Caco-2 (cell line): ENCODE results near the gene NDUFS7. TPM values are rescaled to one million over a fixed set of nuclear protein-coding genes. Genes with fewer than 3 reads are reported as not detected.

Experiments used
- BruUV-seq: library from RNA; stranded (reverse); fragments of 400-500 nt; replicated peaks from 2 replicates; lab custom pipeline; 2021; lab: Mats Ljungman, UMichigan
- CTCF ChIA-PET: fragments of 300-600 bp; sonication (Branson Sonifier 250); formaldehyde crosslinking; loops from one replicate; lab custom pipeline; 2022; ENCODE audit warnings: antibody characterized with exemption; lab: Charles Lee
- POLR2A ChIA-PET: fragments of 300-600 bp; sonication (Branson Sonifier 250); formaldehyde crosslinking; loops from one replicate; lab custom pipeline; 2022; ENCODE audit warnings: antibody characterized with exemption; lab: Charles Lee
- DNase-seq, 2 experiments: peaks; one replicate each; pipeline versions ENCODE4 v3.0.0 to v3.0.0-alpha.2; 2020 to 2022
- H3K27me3 ChIP-seq: replicated peaks from 2 replicates; pipeline ENCODE4 v1.6.0; 2011; ENCODE audit warnings: low read length; ENCODE audit not compliant: control insufficient read depth, insufficient read depth
- H3K36me3 ChIP-seq: 2 replicates; pipeline ENCODE4 v1.5.1; 2011; ENCODE audit warnings: low read length; ENCODE audit not compliant: control insufficient read depth, insufficient read depth
- H3K4me1 ChIP-seq: fragments of 250-450 bp; sonication (Bioruptor Pico); 2 replicates; pipeline ENCODE4 v1.5.1; 2020; ENCODE audit warnings: mild to moderate bottlenecking
- H3K4me3 ChIP-seq: 2 replicates; pipeline ENCODE4 v1.5.1; 2011; ENCODE audit warnings: low read depth, mild to moderate bottlenecking, control low read depth, low read length
- H3K9me3 ChIP-seq: fragments of 250-450 bp; sonication (Bioruptor Pico); 2 replicates; pipeline ENCODE4 v1.5.1; 2020; ENCODE audit warnings: mild to moderate bottlenecking, moderate library complexity
- H3K27ac Mint-ChIP-seq: one replicate; pipeline ENCODE4 v1.8.0; 2022; ENCODE audit warnings: mixed read lengths; ENCODE audit not compliant: unreplicated experiment
- H3K27me3 Mint-ChIP-seq: one replicate; pipeline ENCODE4 v1.8.0; 2022; ENCODE audit warnings: mixed read lengths; ENCODE audit not compliant: insufficient read depth, unreplicated experiment
- H3K36me3 Mint-ChIP-seq: one replicate; pipeline ENCODE4 v1.8.0; 2022; ENCODE audit warnings: mild to moderate bottlenecking, mixed read lengths; ENCODE audit not compliant: insufficient read depth, unreplicated experiment
- H3K4me1 Mint-ChIP-seq: one replicate; pipeline ENCODE4 v1.8.0; 2022; ENCODE audit warnings: low read depth, mixed read lengths; ENCODE audit not compliant: unreplicated experiment
- H3K4me3 Mint-ChIP-seq: one replicate; pipeline ENCODE4 v1.8.0; 2022; ENCODE audit warnings: mild to moderate bottlenecking, moderate library complexity, mixed read lengths; ENCODE audit not compliant: unreplicated experiment
- H3K9me3 Mint-ChIP-seq: one replicate; pipeline ENCODE4 v1.8.0; 2022; ENCODE audit warnings: mixed read lengths; ENCODE audit not compliant: unreplicated experiment
- CTCF ChIP-seq, 2 experiments: fragments of 200-600 bp in 1 of 2; IDR thresholded peaks; 1 replicate in 1 of 2; 2 replicates in 1 of 2; pipeline versions ENCODE4 v1.5.1 to v1.8.0; 2011 to 2022; ENCODE audit warnings: antibody characterized with exemption in 1 of 2, control low read depth in 1 of 2, inconsistent platforms in 1 of 2, low read depth in 1 of 2, low read length in 1 of 2, mild to moderate bottlenecking in 1 of 2, moderate library complexity in 1 of 2; ENCODE audit not compliant: insufficient read depth in 1 of 2, severe bottlenecking in 1 of 2, unreplicated experiment in 1 of 2
- intact Hi-C: fragments of 100-400 bp; cut with micrococcal nuclease; formaldehyde crosslinking; loops from one replicate; pipeline ENCODE4 v1.10.0; 2022; ENCODE audit not compliant: unreplicated experiment
- total RNA-seq: library from RNA; stranded (reverse); gene quantifications from 2 replicates; pipeline ENCODE4 v1.2.3, GENCODE V29; 2022

NDUFS7 gene
- total RNA-seq, 1 experiment from 2014 or later: 111 TPM

- H3K27me3 Mint-ChIP-seq: peaks cover 6% of the 10 kb centered on the region
- DNase-seq: no peak
- intact Hi-C loops: no loop called here
- ChIA-PET POLR2A (no interaction called here), CTCF (no interaction called here)
- H3K4me1 Mint-ChIP-seq: peaks cover 8% of the 10 kb centered on the region
- H3K36me3 Mint-ChIP-seq: peaks cover 40% of the 10 kb centered on the region
- H3K4me3 Mint-ChIP-seq: no peak overlapping the region
- Histone ChIP-seq H3K4me3 (no peak overlapping the region), H3K4me1 (no peaks in the 10 kb centered on the region), H3K9me3 (no peaks in the 10 kb centered on the region), H3K36me3 (no peaks in the 10 kb centered on the region), H3K27me3 (no peaks in the 10 kb centered on the region)
- BruUV-seq: no TSS peak
- no peak overlapping the region for H3K27ac Mint-ChIP-seq
- H3K9me3 Mint-ChIP-seq: no peaks in the 10 kb centered on the region
- TF ChIP-seq CTCF (IDR thresholded peaks at IDR 0.05; ENCODE audit: insufficient read depth in 1 of 2, low read depth in 1 of 2, low read length in 1 of 2, severe bottlenecking in 1 of 2, unreplicated experiment in 1 of 2): no peak
These were observed 4.4 kb upstream of the NDUFS7 start for GRCh38 chr19:1379126-1379905.

GRCh38 chr19:1379961-1380489, 3.7 kb upstream of the NDUFS7 start:
- Histone ChIP-seq H3K36me3 (no peaks in the 10 kb centered on the region), H3K4me3 (no peak overlapping the region), H3K4me1 (0 out of 2 replicates have a peak, but pooled peaks cover 3% of the 10 kb centered on the region), H3K9me3 (no peaks in the 10 kb centered on the region), H3K27me3 (no peaks in the 10 kb centered on the region)
- intact Hi-C loops: no loop called here
- H3K4me1 Mint-ChIP-seq: peaks cover 8% of the 10 kb centered on the region
- H3K9me3 Mint-ChIP-seq: no peaks in the 10 kb centered on the region
- no peak for TF ChIP-seq CTCF (IDR thresholded peaks at IDR 0.05; ENCODE audit: insufficient read depth in 1 of 2, low read depth in 1 of 2, low read length in 1 of 2, severe bottlenecking in 1 of 2, unreplicated experiment in 1 of 2)
- no peak overlapping the region for H3K4me3 Mint-ChIP-seq
- H3K27ac Mint-ChIP-seq: no peak overlapping the region
- DNase-seq: no peak
- peaks cover 6% of the 10 kb centered on the region for H3K27me3 Mint-ChIP-seq
- POLR2A ChIA-PET: interaction anchor here (1.0 kb wide), 1 partner anchor 111 kb away, joined by 4 read pairs; no protein-coding TSS in a partner anchor
- CTCF ChIA-PET: no interaction called here
- H3K36me3 Mint-ChIP-seq: peaks cover 39% of the 10 kb centered on the region
- BruUV-seq: no TSS peak

GRCh38 chr19:1382250-1382649, 1.5 kb upstream of the NDUFS7 start:
- no peaks in the 10 kb centered on the region for H3K27me3 ChIP-seq
- POLR2A ChIA-PET: interaction anchor here (0.5 to 0.7 kb wide), 2 partner anchors 13 to 136 kb away, joined by 3 to 7 read pairs; no protein-coding TSS in a partner anchor
- Mint-ChIP-seq H3K27me3 (peaks cover 6% of the 10 kb centered on the region), H3K4me1 (peaks cover 8% of the 10 kb centered on the region), H3K27ac (no peak overlapping the region), H3K36me3 (peaks cover 29% of the 10 kb centered on the region), H3K9me3 (no peaks in the 10 kb centered on the region), H3K4me3 (no peak overlapping the region)
- TF ChIP-seq CTCF (IDR thresholded peaks at IDR 0.05; ENCODE audit: insufficient read depth in 1 of 2, low read depth in 1 of 2, low read length in 1 of 2, severe bottlenecking in 1 of 2, unreplicated experiment in 1 of 2): no peak
- CTCF ChIA-PET: interaction anchor here (0.6 to 0.7 kb wide), 2 partner anchors 14 to 85 kb away, joined by 3 to 4 read pairs; no protein-coding TSS in a partner anchor
- intact Hi-C loops: no loop called here
- no peaks in the 10 kb centered on the region; the same call in 1 of the 2 replicates for H3K36me3 ChIP-seq
- no peak overlapping the region for H3K4me3 ChIP-seq
- H3K4me1 ChIP-seq: 0 out of 2 replicates have a peak, but pooled peaks cover 3% of the 10 kb centered on the region
- no peak for DNase-seq
- no TSS peak for BruUV-seq
- H3K9me3 ChIP-seq: no peaks in the 10 kb centered on the region
